Measurements from ENCODE around the gene PLCB2.

- peak; percentile 83 for TF ChIP-seq CTCF (IDR thresholded peaks at IDR 0.05; ENCODE audit: low read depth, low read length)
- no peak for TF ChIP-seq POLR2A (IDR thresholded peaks at IDR 0.05; ENCODE audit: extremely low read depth, insufficient read length)
- TF ChIP-seq MYC (IDR thresholded peaks at IDR 0.05; ENCODE audit: low read depth, low read length): peak; percentile 82
- TF ChIP-seq MAX (IDR thresholded peaks at IDR 0.05; ENCODE audit: low read depth, low read length): peak; percentile 81
Observed at GRCh38 chr15:40310001-40310959, 2.5 kb upstream of the PLCB2 start.
